ENCODE results near the gene DDX31. TPM values are rescaled to one million over a fixed set of nuclear protein-coding genes. Genes with fewer than 3 reads are reported as not detected.
A peak's percentile ranks its signal among the peaks of the same experiment; 100 is the strongest.
"Not testable (repeated sequence)": the region's sequence is repeated elsewhere in the genome, so short reads cannot be mapped to it uniquely, and the experiment has no call there.

The DDX31 gene
- 21.2 and 25.9 TPM in 2 replicates for polyA plus RNA-seq (2014; cell fraction: cytosol; rRNA removed)
- 62.3 and 75.8 TPM in 2 replicates for polyA plus RNA-seq (2014; cell fraction: nucleus; rRNA removed)

GRCh38 chr9:132669698-132670456 lies at the start of gene DDX31:
TSS of gene DDX31 (minus strand) at chr9:132669983. CDS start at chr9:132669934, 49 bp downstream.
- peak; percentile 84 for DNase-seq (ENCODE audit: low spot score)

- not testable (repeated sequence) for DNase-seq (ENCODE audit: low spot score)
These were observed 48.7 kb upstream of the DDX31 start for GRCh38 chr9:132718381-132718928.

DNA sequence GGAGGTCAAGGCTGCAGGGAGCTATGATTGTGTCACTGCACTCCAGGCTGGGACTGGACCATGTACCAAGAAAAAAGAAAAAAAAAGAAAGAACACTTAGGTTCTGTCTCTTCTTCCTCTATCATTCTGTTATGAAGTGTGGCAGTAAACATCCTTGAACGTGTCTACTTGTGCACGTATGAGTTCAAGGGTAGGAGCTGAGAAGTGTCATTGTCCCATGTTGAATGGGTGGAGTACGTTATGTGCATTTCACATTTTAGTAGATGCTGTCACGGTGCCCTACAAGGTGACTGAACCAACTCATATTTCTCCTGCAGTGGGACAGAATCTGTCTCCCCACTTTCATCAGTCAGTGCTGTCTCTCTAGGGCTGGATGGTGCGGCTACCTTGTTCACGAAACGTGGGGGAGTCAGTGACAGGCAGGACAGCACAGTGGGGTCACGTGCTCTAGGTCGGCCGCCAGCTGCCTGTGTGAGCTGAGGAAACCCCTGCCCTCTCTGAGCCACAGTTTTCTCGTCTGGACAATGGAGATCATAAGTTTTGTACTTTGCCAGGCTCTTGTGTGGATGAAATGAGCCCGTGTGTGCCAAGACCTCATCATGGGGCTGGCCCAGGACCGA lies 47.7 kb upstream of the DDX31 start:
- no peak for DNase-seq (ENCODE audit: low spot score)

- no peak for DNase-seq (ENCODE audit: low spot score)
These were observed 46.2 kb upstream of the DDX31 start for GRCh38 chr9:132716007-132716406.

- no peak for DNase-seq (ENCODE audit: low spot score)
These were observed 43.0 kb upstream of the DDX31 start for GRCh38 chr9:132712753-132713152.

GRCh38 chr9:132711846-132712245 lies 42.1 kb upstream of the DDX31 start:
- no peak for DNase-seq (ENCODE audit: low spot score)

DNA sequence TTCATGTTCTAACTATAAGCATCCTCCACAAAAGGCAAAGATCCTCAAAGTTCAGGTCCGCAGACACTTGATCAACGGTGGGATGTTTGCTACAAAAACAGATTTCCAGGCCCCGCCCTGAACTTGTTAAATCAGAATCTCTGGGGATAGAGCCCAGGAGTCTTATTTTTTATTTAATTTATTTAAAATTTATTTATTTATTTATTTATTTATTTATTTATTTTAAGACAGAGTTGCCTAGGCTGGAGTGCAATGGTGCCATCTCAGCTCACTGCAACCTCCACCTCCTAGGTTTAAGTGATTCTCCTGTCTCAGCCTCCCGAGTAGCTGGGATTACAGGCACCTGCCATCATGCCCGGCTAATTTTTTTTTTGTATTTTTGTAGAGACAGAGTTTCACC lies 41.4 kb upstream of the DDX31 start:
- DNase-seq (ENCODE audit: low spot score): not testable (repeated sequence)

- DNase-seq (ENCODE audit: low spot score): no peak
These were observed 40.5 kb upstream of the DDX31 start for GRCh38 chr9:132710333-132710732.

- DNase-seq (ENCODE audit: low spot score): no peak
These were observed 39.1 kb upstream of the DDX31 start for GRCh38 chr9:132708769-132709430.

- DNase-seq (ENCODE audit: low spot score): no peak
These were observed 38.5 kb upstream of the DDX31 start for GRCh38 chr9:132708239-132708638.

GRCh38 chr9:132703336-132703735 lies 33.6 kb upstream of the DDX31 start:
- no peak for DNase-seq (ENCODE audit: low spot score)

DNA sequence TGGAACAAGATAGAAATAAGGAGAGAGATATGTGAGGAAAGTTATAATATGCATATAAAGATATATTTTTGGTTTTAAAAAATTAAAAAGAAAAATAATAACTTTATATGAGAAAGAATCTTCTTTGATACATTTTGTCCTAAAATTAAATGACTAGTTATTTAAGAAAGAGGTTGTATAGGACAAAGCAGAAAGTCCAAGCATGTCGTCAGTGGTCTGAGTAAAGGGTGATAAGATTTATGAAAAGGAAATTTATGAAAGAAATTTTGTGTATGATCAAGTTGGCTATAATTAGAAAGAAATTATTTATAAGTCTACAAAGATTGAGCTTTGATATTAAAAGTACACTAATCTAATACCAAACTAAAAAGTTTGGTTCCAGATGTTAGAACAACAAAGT lies 32.5 kb upstream of the DDX31 start:
- no peak for DNase-seq (ENCODE audit: low spot score)

GRCh38 chr9:132699956-132700355 lies 30.2 kb upstream of the DDX31 start:
- no peak for DNase-seq (ENCODE audit: low spot score)

DNA sequence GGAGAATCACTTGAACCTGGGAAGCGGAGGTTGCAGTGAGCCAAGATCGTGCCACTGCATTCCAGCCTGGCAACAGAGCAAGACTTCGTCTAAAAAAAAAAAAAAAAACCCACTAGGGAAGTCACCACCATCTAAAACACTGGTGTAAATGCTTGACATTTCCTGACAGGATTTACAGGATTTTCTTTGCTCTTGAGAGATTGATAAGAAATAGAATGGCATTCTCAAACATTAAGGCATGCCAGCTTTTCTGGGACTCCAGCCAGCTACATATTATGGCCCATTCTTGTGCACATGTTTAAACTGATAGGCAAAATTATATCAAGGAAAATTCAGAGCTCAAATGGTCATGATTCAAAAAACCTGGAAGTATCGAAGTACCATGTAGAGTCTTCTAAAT lies 29.2 kb upstream of the DDX31 start:
- DNase-seq (ENCODE audit: low spot score): no peak

- DNase-seq (ENCODE audit: low spot score): no peak
These were observed 27.4 kb upstream of the DDX31 start for GRCh38 chr9:132697230-132697629.

DNA sequence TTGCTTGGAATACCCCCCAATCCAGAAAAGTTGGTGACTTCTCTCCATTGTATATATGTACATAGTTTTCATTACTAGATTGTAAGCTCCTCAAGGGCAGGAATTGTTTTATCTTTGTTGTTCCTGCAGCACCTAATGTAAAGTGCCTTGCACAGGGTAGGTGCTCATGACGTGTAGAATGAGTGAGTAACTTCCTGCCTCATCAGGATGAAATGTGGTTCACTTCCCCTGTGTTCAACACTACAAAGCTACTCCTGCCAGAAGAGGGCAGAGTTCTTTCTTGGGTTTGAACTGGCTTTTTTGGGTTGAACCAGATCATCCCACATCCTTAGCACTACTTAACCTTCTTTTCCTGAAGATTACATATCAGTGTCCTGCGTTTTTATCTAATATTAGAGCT lies 24.4 kb upstream of the DDX31 start:
- DNase-seq (ENCODE audit: low spot score): no peak

GRCh38 chr9:132690696-132691095 lies 20.9 kb upstream of the DDX31 start:
- DNase-seq (ENCODE audit: low spot score): no peak

- DNase-seq (ENCODE audit: low spot score): no peak
These were observed 14.1 kb upstream of the DDX31 start for GRCh38 chr9:132683873-132684272.

DNA sequence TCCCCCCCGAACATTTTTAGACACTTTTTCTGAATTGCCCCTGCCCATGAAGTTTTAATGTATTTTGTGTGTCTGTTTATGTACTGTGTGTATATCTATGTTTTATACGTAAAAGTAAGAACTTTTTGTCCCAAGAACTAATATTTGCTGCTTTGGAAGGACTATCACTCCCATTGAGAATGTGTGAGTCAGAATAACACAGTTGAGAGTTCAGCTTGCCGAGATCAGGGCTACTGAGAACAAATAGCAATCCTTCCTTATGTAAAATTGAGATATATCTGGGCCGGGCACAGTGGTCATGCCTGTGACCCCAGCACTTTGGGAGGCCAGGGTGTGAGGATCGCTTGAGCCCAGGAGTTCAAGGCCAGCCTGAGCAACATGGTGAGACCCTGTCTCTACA lies 11.8 kb upstream of the DDX31 start:
- no peak for DNase-seq (ENCODE audit: low spot score)

DNA sequence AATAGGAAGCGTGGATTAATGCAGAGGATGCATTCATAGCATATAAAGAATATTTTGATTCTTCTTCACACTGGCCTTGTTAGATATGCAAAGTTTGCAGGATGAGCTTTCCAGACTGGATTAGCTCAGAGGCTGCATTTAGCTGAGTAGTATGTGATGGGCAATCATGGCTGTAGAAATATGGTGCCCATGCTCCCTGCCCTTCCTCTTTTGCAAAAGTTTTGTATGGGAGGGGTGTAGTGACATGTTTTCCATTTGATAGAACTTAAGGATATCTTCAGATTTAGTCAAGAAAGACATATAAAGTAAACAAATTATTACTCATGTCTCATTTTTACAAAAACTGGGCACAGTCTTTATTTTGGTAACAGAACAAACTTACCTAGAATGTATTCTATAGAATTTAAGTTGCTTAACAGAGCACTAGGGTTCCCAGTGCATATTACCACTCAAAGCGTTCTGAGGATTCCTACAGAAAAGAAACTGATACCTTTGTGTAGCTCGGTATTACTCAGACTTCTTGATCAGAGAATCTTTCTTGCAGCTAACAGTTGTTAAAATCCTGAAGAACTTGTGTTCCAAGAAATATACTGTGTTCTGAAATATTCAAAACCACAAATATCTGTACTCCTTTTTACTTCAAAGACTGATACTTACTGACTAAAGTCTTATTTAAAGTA lies 10.3 kb upstream of the DDX31 start:
- no peak for DNase-seq (ENCODE audit: low spot score)

DNA sequence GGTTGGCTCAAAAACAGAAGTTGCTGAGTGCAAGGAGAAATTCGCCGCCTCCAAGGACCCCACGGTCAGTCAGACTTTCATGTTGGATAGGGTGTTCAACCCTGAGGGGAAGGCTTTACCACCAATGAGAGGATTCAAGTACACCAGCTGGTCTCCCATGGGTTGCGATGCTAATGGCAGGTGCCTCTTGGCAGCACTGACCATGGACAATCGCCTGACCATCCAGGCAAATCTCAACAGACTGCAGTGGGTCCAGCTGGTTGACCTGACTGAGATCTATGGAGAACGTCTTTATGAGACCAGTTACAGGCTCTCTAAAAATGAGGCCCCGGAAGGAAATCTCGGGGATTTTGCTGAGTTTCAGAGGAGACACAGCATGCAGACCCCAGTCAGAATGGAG lies 8.2 kb upstream of the DDX31 start:
- no peak for DNase-seq (ENCODE audit: low spot score)

DNA sequence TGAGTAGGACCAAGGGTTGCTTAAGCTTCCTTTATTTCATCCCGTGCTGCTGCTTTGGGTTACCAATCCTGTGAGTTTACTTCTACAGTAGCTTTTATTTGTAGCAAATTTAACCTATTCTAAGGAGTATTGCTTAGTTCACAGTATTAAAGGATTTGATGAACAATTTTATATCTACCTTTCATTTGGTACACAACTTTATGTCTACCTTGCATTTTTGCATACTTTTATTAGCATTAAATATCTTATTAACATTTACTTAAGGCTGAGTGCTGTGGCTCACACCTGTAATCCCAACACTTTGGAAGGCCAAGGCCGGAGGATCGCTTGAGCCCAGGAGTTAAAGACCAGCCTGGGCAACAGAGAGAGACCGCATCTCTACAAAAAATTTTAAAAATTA lies 4.7 kb upstream of the DDX31 start:
- DNase-seq (ENCODE audit: low spot score): no peak
